Upper lobe of right lung (tissue), 1 donor: ENCODE measurements around the gene MANEA. TPM values are rescaled to one million over a fixed set of nuclear protein-coding genes. Genes with fewer than 3 reads are reported as not detected.

Experiments
- ATAC-seq: fragments of 200-7000 bp; cut with Tn5 transposase; one replicate; pipeline ENCODE4 v1.9.1; 2020; ENCODE audit warnings: mild to moderate bottlenecking, moderate library complexity
- DNase-seq: peaks from one replicate; pipeline ENCODE4 v3.0.0-alpha.2; 2020
- H3K27ac ChIP-seq: fragments of 200-600 bp; one replicate; pipeline ENCODE4 v1.8.0; 2022
- H3K27me3 ChIP-seq: fragments of 200-600 bp; one replicate; pipeline ENCODE4 v1.8.0; 2022; ENCODE audit warnings: mild to moderate bottlenecking
- H3K36me3 ChIP-seq: fragments of 200-600 bp; one replicate; pipeline ENCODE4 v1.8.0; 2022
- H3K4me1 ChIP-seq: fragments of 200-600 bp; one replicate; pipeline ENCODE4 v1.8.0; 2022
- H3K4me3 ChIP-seq: fragments of 200-600 bp; one replicate; pipeline ENCODE4 v1.8.0; 2022; ENCODE audit warnings: mild to moderate bottlenecking
- H3K9me3 ChIP-seq: fragments of 200-600 bp; one replicate; pipeline ENCODE4 v1.8.0; 2022
- CTCF ChIP-seq: fragments of 200-600 bp; IDR thresholded peaks from one replicate; pipeline ENCODE4 v1.8.0; 2022; ENCODE audit warnings: antibody characterized with exemption
- intact Hi-C: fragments of 100-400 bp; cut with DNase I; formaldehyde crosslinking; loops from one replicate; pipeline ENCODE4 v1.11.0; 2022
- total RNA-seq: library from RNA; stranded (reverse); fragmentation: NEBNext Ultra II Directional; extraction: Animal tissue kit (Norgen Biotek cat#: 25700); gene quantifications from one replicate; pipeline ENCODE4 v1.2.1, GENCODE V29; 2021
- donor health status: DM: no; HTN: yes; CAD: no; lungs with severe emphysema.

MANEA gene
- total RNA-seq, 1 donor from 2014 or later: 10.6 TPM

GRCh38 chr6:95545226-95545625, 32.1 kb upstream of the MANEA start:
- intact Hi-C loops: no loop called here
- no peak for ATAC-seq
- Histone ChIP-seq H3K4me1 (no peaks in the 10 kb centered on the region), H3K27ac (no peak overlapping the region), H3K9me3 (no peaks in the 10 kb centered on the region), H3K27me3 (no peaks in the 10 kb centered on the region), H3K4me3 (no peak overlapping the region), H3K36me3 (no peaks in the 10 kb centered on the region)
- TF ChIP-seq CTCF: no peak
- no peak for DNase-seq

- Histone ChIP-seq H3K9me3 (no peaks in the 10 kb centered on the region), H3K27me3 (no peaks in the 10 kb centered on the region), H3K4me3 (no peak overlapping the region), H3K4me1 (no peaks in the 10 kb centered on the region), H3K27ac (no peak overlapping the region), H3K36me3 (no peaks in the 10 kb centered on the region)
- TF ChIP-seq CTCF: no peak
- intact Hi-C loops: no loop called here
- DNase-seq (no peak), ATAC-seq (no peak)
Observed at GRCh38 chr6:95545686-95546085, 31.6 kb upstream of the MANEA start.

- DNase-seq: no peak
- no peaks in the 10 kb centered on the region for H3K36me3 ChIP-seq
- ATAC-seq: no peak
- H3K4me3 ChIP-seq: no peak overlapping the region
- no peaks in the 10 kb centered on the region for H3K4me1 ChIP-seq
- H3K27ac ChIP-seq: no peak overlapping the region
- H3K27me3 ChIP-seq: no peaks in the 10 kb centered on the region
- no peaks in the 10 kb centered on the region for H3K9me3 ChIP-seq
- TF ChIP-seq CTCF: no peak
- intact Hi-C loops: no loop called here
Observed at GRCh38 chr6:95546148-95546547, 31.2 kb upstream of the MANEA start.

GRCh38 chr6:95547043-95547442, 30.3 kb upstream of the MANEA start:
- no peak overlapping the region for H3K4me3 ChIP-seq
- intact Hi-C loops: no loop called here
- no peaks in the 10 kb centered on the region for H3K9me3 ChIP-seq
- H3K36me3 ChIP-seq: no peaks in the 10 kb centered on the region
- DNase-seq: no peak
- H3K27ac ChIP-seq: no peak overlapping the region
- no peaks in the 10 kb centered on the region for H3K4me1 ChIP-seq
- ATAC-seq: no peak
- H3K27me3 ChIP-seq: no peaks in the 10 kb centered on the region
- no peak for TF ChIP-seq CTCF

- DNase-seq: no peak
- H3K27ac ChIP-seq: no peak overlapping the region
- ATAC-seq: no peak
- H3K36me3 ChIP-seq: no peaks in the 10 kb centered on the region
- no peaks in the 10 kb centered on the region for H3K4me1 ChIP-seq
- intact Hi-C loops: no loop called here
- H3K27me3 ChIP-seq: no peaks in the 10 kb centered on the region
- no peak overlapping the region for H3K4me3 ChIP-seq
- no peak for TF ChIP-seq CTCF
- H3K9me3 ChIP-seq: no peaks in the 10 kb centered on the region
Observed at GRCh38 chr6:95548188-95548786, 29.0 kb upstream of the MANEA start.
